ENCODE data around the gene DCBLD2.

DNA sequence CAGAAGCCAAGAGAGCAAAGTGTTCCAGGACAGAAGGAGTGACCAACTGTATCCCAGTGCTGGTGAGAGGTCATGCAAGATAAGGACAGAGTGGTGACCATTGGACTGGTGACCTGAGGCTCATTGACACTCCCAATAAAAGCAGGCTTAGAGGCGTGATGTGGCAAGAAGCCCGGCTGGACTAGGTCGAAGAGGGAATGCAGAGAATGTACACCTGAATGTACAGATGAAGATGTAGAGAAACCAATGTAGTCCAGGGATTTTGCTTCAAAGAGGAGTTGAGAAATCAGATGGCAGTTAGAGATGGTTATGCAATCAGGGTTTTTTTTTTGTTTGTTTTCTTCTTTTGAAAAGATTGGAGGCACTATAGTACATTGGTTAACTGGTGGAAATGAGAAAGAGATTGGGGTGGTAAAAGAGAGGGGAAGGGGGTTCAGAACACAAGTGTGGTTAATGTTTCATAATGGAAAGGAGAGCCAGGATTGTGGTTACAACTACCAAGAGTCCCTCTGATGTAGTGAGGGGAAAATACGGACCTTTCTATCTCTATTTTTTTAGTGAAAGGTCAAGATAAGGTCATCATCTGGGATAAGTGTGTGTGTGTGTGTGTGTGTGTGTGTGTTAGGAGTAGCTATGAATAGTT, 115.0 kb downstream of the DCBLD2 start:
- no peak for TF ChIP-seq EZH2phosphoT487 (IDR thresholded peaks at IDR 0.05; ENCODE audit: borderline replicate concordance, low read depth, low read length)
- TF ChIP-seq, protein P1, sequence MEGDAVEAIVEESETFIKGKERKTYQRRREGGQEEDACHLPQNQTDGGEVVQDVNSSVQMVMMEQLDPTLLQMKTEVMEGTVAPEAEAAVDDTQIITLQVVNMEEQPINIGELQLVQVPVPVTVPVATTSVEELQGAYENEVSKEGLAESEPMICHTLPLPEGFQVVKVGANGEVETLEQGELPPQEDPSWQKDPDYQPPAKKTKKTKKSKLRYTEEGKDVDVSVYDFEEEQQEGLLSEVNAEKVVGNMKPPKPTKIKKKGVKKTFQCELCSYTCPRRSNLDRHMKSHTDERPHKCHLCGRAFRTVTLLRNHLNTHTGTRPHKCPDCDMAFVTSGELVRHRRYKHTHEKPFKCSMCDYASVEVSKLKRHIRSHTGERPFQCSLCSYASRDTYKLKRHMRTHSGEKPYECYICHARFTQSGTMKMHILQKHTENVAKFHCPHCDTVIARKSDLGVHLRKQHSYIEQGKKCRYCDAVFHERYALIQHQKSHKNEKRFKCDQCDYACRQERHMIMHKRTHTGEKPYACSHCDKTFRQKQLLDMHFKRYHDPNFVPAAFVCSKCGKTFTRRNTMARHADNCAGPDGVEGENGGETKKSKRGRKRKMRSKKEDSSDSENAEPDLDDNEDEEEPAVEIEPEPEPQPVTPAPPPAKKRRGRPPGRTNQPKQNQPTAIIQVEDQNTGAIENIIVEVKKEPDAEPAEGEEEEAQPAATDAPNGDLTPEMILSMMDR (conservative IDR thresholded peaks at IDR 0.05; ENCODE audit: low read length): no peak

Measured in OCI-LY7 (cell line).